Activated naive CD4-positive, alpha-beta T cell treated with anti-CD3 and anti-CD28 coated beads, Interleukin-2, amount 50 U/mL, for 72 hours (primary cell): Measurements from ENCODE around the gene XIAP. TPM values are rescaled to one million over a fixed set of nuclear protein-coding genes. Genes with fewer than 3 reads are reported as not detected.
"Not testable (repeated sequence)": the region's sequence is repeated elsewhere in the genome, so short reads cannot be mapped to it uniquely, and the experiment has no call there.

ENCODE experiments used
- ATAC-seq, 2 donors: fragments of 150-1000 bp; cut with Tn5 transposase; 2 replicates each; pipeline ENCODE4 v1.10.0; 2021; ENCODE audit warnings: mild to moderate bottlenecking in 2 of 2, moderate library complexity in 2 of 2
- DNase-seq, 2 donors: peaks; one replicate each; pipeline ENCODE4 v3.0.0; 2021 to 2022; ENCODE audit warnings: low spot score in 2 of 2
- H3K27ac Mint-ChIP-seq, 2 donors: one replicate each; pipeline ENCODE4 v1.8.0; 2022; ENCODE audit warnings: mild to moderate bottlenecking in 2 of 2, mixed read lengths in 2 of 2
- H3K36me3 Mint-ChIP-seq, 2 donors: one replicate each; pipeline ENCODE4 v1.8.0; 2022; ENCODE audit warnings: mixed read lengths in 2 of 2
- H3K9me3 Mint-ChIP-seq, 2 donors: one replicate each; pipeline ENCODE4 v1.8.0; 2022; ENCODE audit warnings: mixed read lengths in 2 of 2
- total RNA-seq, 2 donors: library from RNA; stranded (reverse); gene quantifications; one replicate each; pipeline ENCODE4 v1.2.3, GENCODE V29; 2022

XIAP gene
- 10 to 100 TPM; 20.2 to 36.0 TPM for total RNA-seq

GRCh38 chrX:123859846-123860838 is at the start of gene XIAP:
Gene XIAP (plus strand): TSS chrX:123860053. CDS start chrX:123885663, 25,610 bp downstream.
- ATAC-seq = peak; percentile 85 to 92
- peaks cover 0 to 6% of the 10 kb centered on the region in 2 donors for H3K9me3 Mint-ChIP-seq

GRCh38 chrX:123814343-123814742 is 45.5 kb upstream of the XIAP start:
- H3K9me3 Mint-ChIP-seq = no peaks in the 10 kb centered on the region
- ATAC-seq = no peak
- H3K27ac Mint-ChIP-seq = no peak overlapping the region

More at GRCh38 chrX:123859846-123860838, at the start of gene XIAP:
- peak; percentile 69 to 81 for DNase-seq
- H3K27ac Mint-ChIP-seq = peak within 1 kb of the TSS; percentile 88 to 90
- H3K36me3 Mint-ChIP-seq = peaks cover 11% of the 10 kb centered on the region in 2 donors

GRCh38 chrX:123814934-123815394 is 44.9 kb upstream of the XIAP start:
- DNase-seq, ATAC-seq, H3K27ac Mint-ChIP-seq, H3K9me3 Mint-ChIP-seq, H3K36me3 Mint-ChIP-seq: not testable (repeated sequence)

More at GRCh38 chrX:123814343-123814742, 45.5 kb upstream of the XIAP start:
- no peaks in the 10 kb centered on the region for H3K36me3 Mint-ChIP-seq
- DNase-seq = no peak

- ATAC-seq = no peak
- DNase-seq = no peak
- H3K9me3 Mint-ChIP-seq = no peaks in the 10 kb centered on the region
- H3K27ac Mint-ChIP-seq = no peak overlapping the region
- no peaks in the 10 kb centered on the region for H3K36me3 Mint-ChIP-seq
Observed at GRCh38 chrX:123817288-123817894, 42.5 kb upstream of the XIAP start.

GRCh38 chrX:123818243-123818642 is 41.6 kb upstream of the XIAP start:
- ATAC-seq (no peak), DNase-seq (no peak)
- Mint-ChIP-seq H3K9me3 (no peaks in the 10 kb centered on the region), H3K36me3 (no peaks in the 10 kb centered on the region), H3K27ac (no peak overlapping the region)

- ATAC-seq (no peak), DNase-seq (no peak)
- Mint-ChIP-seq H3K9me3 (no peaks in the 10 kb centered on the region), H3K27ac (no peak overlapping the region), H3K36me3 (no peaks in the 10 kb centered on the region)
Observed at GRCh38 chrX:123822965-123823364, 36.9 kb upstream of the XIAP start.

DNA sequence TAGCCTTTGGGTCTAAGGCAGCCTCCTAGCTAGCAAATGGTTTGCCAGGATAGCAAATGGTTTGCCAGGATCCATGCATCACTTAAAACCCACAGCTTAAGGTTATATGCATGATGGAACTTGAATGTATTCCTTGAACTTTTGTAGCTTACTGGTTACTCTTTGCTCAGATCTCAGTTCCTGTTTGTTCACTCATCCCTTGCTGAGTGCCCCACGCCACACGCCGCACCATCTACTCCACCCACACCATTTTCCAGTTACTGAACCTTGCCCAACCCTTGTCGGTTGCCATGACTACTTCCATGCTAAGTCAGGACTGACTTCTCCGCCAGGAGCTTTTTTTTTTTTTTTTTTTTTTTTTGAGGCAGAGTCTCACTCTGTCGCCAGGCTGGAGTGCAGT is 29.5 kb upstream of the XIAP start:
- ATAC-seq = peak; percentile 48 to 80
- DNase-seq = no peak
- Mint-ChIP-seq H3K36me3 (no peaks in the 10 kb centered on the region), H3K9me3 (no peaks in the 10 kb centered on the region), H3K27ac (no peak overlapping the region)

- Mint-ChIP-seq H3K27ac (no peak overlapping the region), H3K9me3 (no peaks in the 10 kb centered on the region), H3K36me3 (no peaks in the 10 kb centered on the region)
- DNase-seq = peak in 1 of 2 donors; percentile 60
- peak; percentile 52 to 71 for ATAC-seq
Observed at GRCh38 chrX:123833387-123833786, 26.5 kb upstream of the XIAP start.

- no peaks in the 10 kb centered on the region for H3K9me3 Mint-ChIP-seq
- ATAC-seq = no peak
- H3K27ac Mint-ChIP-seq = no peak overlapping the region
- DNase-seq = no peak
- H3K36me3 Mint-ChIP-seq = no peaks in the 10 kb centered on the region
Observed at GRCh38 chrX:123834116-123834515, 25.7 kb upstream of the XIAP start.

GRCh38 chrX:123835661-123836371 is 24.0 kb upstream of the XIAP start:
- no peak overlapping the region for H3K27ac Mint-ChIP-seq
- no peaks in the 10 kb centered on the region for H3K9me3 Mint-ChIP-seq
- ATAC-seq (peak; percentile 92 to 96), DNase-seq (peak in 1 of 2 donors; percentile 22)
- no peaks in the 10 kb centered on the region for H3K36me3 Mint-ChIP-seq

- H3K36me3 Mint-ChIP-seq, DNase-seq, H3K27ac Mint-ChIP-seq, ATAC-seq, H3K9me3 Mint-ChIP-seq: not testable (repeated sequence)
Observed at GRCh38 chrX:123845129-123845528, 14.7 kb upstream of the XIAP start.

GRCh38 chrX:123846577-123847038 is 13.2 kb upstream of the XIAP start:
- DNase-seq (no peak), ATAC-seq (peak; percentile 71)
- Mint-ChIP-seq H3K9me3 (no peaks in the 10 kb centered on the region), H3K36me3 (no peaks in the 10 kb centered on the region), H3K27ac (no peak overlapping the region)

- no peak overlapping the region for H3K27ac Mint-ChIP-seq
- DNase-seq (no peak), ATAC-seq (no peak)
- H3K9me3 Mint-ChIP-seq = no peaks in the 10 kb centered on the region
- H3K36me3 Mint-ChIP-seq = no peaks in the 10 kb centered on the region
Observed at GRCh38 chrX:123847056-123847455, 12.8 kb upstream of the XIAP start.

GRCh38 chrX:123849096-123849495 is 10.8 kb upstream of the XIAP start:
- no peak for DNase-seq
- no peaks in the 10 kb centered on the region for H3K36me3 Mint-ChIP-seq
- ATAC-seq = no peak
- no peak overlapping the region for H3K27ac Mint-ChIP-seq
- H3K9me3 Mint-ChIP-seq = no peaks in the 10 kb centered on the region

DNA sequence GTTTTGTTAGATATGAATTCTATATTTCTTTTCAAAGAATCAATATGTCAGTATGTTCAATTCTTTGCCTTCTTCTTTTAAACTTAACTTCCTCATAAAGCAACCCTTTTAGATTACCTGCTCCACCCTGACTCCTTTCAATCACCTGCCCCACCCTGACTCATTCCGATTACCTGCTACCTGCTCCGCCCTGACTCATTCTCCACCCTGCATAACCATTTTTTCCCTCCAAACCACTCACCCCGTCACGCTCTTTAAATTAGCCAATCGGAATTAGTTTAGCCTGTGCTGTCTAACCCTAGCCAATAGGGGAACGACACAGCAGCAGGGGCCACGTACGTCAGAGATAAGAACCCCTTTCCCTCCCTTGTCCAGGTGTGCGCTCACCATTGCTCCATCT is 9.9 kb upstream of the XIAP start:
- ATAC-seq, H3K27ac Mint-ChIP-seq, H3K36me3 Mint-ChIP-seq, DNase-seq, H3K9me3 Mint-ChIP-seq: not testable (repeated sequence)

- ATAC-seq (no peak), DNase-seq (no peak)
- Mint-ChIP-seq H3K27ac (peak overlapping the region in 1 of 2 donors; percentile 27), H3K36me3 (no peaks in the 10 kb centered on the region), H3K9me3 (no peaks in the 10 kb centered on the region)
Observed at GRCh38 chrX:123851079-123851478, 8.8 kb upstream of the XIAP start.
